ENCODE data around the gene ZNF664. TPM values are rescaled to one million over a fixed set of nuclear protein-coding genes. Genes with fewer than 3 reads are reported as not detected.

Gene ZNF664
- total RNA-seq, 2 experiments from 2014 or later, result 45.6 to 59.8 TPM

- no peak overlapping the region for H2AFZ ChIP-seq (ENCODE audit: low read length)
- TF ChIP-seq, protein P1, sequence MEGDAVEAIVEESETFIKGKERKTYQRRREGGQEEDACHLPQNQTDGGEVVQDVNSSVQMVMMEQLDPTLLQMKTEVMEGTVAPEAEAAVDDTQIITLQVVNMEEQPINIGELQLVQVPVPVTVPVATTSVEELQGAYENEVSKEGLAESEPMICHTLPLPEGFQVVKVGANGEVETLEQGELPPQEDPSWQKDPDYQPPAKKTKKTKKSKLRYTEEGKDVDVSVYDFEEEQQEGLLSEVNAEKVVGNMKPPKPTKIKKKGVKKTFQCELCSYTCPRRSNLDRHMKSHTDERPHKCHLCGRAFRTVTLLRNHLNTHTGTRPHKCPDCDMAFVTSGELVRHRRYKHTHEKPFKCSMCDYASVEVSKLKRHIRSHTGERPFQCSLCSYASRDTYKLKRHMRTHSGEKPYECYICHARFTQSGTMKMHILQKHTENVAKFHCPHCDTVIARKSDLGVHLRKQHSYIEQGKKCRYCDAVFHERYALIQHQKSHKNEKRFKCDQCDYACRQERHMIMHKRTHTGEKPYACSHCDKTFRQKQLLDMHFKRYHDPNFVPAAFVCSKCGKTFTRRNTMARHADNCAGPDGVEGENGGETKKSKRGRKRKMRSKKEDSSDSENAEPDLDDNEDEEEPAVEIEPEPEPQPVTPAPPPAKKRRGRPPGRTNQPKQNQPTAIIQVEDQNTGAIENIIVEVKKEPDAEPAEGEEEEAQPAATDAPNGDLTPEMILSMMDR (conservative IDR thresholded peaks at IDR 0.05; ENCODE audit: low read length), result no peak
- TF ChIP-seq EZH2phosphoT487 (IDR thresholded peaks at IDR 0.05; ENCODE audit: borderline replicate concordance, low read depth, low read length), result no peak
- no peaks in the 10 kb centered on the region for H3K36me3 ChIP-seq (ENCODE audit: insufficient read depth, low read length)
- BruUV-seq (replicated peaks), result no TSS peak
- no peak overlapping the region for H3K4me2 ChIP-seq (ENCODE audit: low read length)
- CTCF ChIA-PET (ENCODE audit: unreplicated experiment), result interaction anchor here (0.6 kb wide), 1 partner anchor 730 kb away, joined by 3 read pairs; no protein-coding TSS in a partner anchor
- H3K9me2 ChIP-seq (ENCODE audit: insufficient read depth, low read length), result no peaks in the 10 kb centered on the region
- H3K4me3 ChIP-seq (ENCODE audit: low read depth, low read length, poor library complexity, severe bottlenecking), result no peak overlapping the region
- no peaks in the 10 kb centered on the region for H3K9me3 ChIP-seq (ENCODE audit: low read length)
- H4K20me1 ChIP-seq (ENCODE audit: insufficient read depth, low read length), result no peaks in the 10 kb centered on the region
- no peak for DNase-seq (ENCODE audit: low spot score)
- no peaks in the 10 kb centered on the region for H3K4me1 ChIP-seq (ENCODE audit: insufficient read depth, low read length, poor library complexity, severe bottlenecking)
- H3K27ac ChIP-seq (ENCODE audit: low read depth, low read length, poor library complexity, severe bottlenecking), result no peak overlapping the region
- intact Hi-C loops (cut with micrococcal nuclease; ENCODE audit: unreplicated experiment), result no loop called here
- no peaks in the 10 kb centered on the region for H3K79me2 ChIP-seq (ENCODE audit: insufficient read depth, low read depth, low read length)
- POLR2A ChIA-PET, result no interaction called here
Observed at GRCh38 chr12:123941624-123942237, 31.3 kb upstream of the ZNF664 start.

DNA sequence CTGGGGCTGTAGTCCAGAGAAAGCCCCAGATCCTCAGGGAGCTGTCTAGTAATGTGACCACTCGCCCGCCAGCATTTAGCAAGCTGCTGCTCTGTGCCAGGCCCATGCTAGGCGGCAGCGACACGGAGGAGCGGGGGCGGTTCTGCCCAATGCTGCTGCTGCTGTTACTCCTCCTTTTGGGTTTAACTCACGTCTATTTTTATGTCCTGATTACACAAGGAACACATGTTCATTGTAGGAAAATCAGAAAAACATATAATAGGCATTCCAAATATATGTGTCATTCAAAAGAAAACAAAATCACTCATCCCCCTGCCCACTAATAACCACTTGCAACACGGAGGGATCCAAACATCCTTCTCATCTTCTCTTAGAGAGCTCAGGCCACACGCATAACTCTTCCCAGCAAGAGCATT lies 30.8 kb upstream of the ZNF664 start:
- ChIA-PET POLR2A (no interaction called here), CTCF (ENCODE audit: unreplicated experiment) (no interaction called here)
- no peak for DNase-seq (ENCODE audit: low spot score)
- Histone ChIP-seq H3K27ac (ENCODE audit: low read depth, low read length, poor library complexity, severe bottlenecking) (no peak overlapping the region), H3K9me3 (ENCODE audit: low read length) (no peaks in the 10 kb centered on the region), H3K4me1 (ENCODE audit: insufficient read depth, low read length, poor library complexity, severe bottlenecking) (no peaks in the 10 kb centered on the region), H3K4me2 (ENCODE audit: low read length) (no peak overlapping the region), H3K79me2 (ENCODE audit: insufficient read depth, low read depth, low read length) (no peaks in the 10 kb centered on the region), H3K36me3 (ENCODE audit: insufficient read depth, low read length) (no peaks in the 10 kb centered on the region), H3K9me2 (ENCODE audit: insufficient read depth, low read length) (no peaks in the 10 kb centered on the region), H2AFZ (ENCODE audit: low read length) (no peak overlapping the region), H4K20me1 (ENCODE audit: insufficient read depth, low read length) (no peaks in the 10 kb centered on the region), H3K4me3 (ENCODE audit: low read depth, low read length, poor library complexity, severe bottlenecking) (no peak overlapping the region)
- no TSS peak for BruUV-seq (replicated peaks)
- intact Hi-C loops (cut with micrococcal nuclease; ENCODE audit: unreplicated experiment), result no loop called here
- TF ChIP-seq, protein P1 (conservative IDR thresholded peaks at IDR 0.05; ENCODE audit: low read length), result no peak
- TF ChIP-seq EZH2phosphoT487 (IDR thresholded peaks at IDR 0.05; ENCODE audit: borderline replicate concordance, low read depth, low read length), result no peak

- no peak for TF ChIP-seq EZH2phosphoT487 (IDR thresholded peaks at IDR 0.05; ENCODE audit: borderline replicate concordance, low read depth, low read length)
- TF ChIP-seq, protein P1 (conservative IDR thresholded peaks at IDR 0.05; ENCODE audit: low read length), result no peak
- Histone ChIP-seq H3K27ac (ENCODE audit: low read depth, low read length, poor library complexity, severe bottlenecking) (no peak overlapping the region), H3K36me3 (ENCODE audit: insufficient read depth, low read length) (no peaks in the 10 kb centered on the region), H3K79me2 (ENCODE audit: insufficient read depth, low read depth, low read length) (no peaks in the 10 kb centered on the region), H4K20me1 (ENCODE audit: insufficient read depth, low read length) (no peaks in the 10 kb centered on the region), H3K4me1 (ENCODE audit: insufficient read depth, low read length, poor library complexity, severe bottlenecking) (no peaks in the 10 kb centered on the region), H3K9me3 (ENCODE audit: low read length) (no peaks in the 10 kb centered on the region), H3K9me2 (ENCODE audit: insufficient read depth, low read length) (no peaks in the 10 kb centered on the region), H3K4me2 (ENCODE audit: low read length) (no peak overlapping the region), H2AFZ (ENCODE audit: low read length) (no peak overlapping the region), H3K4me3 (ENCODE audit: low read depth, low read length, poor library complexity, severe bottlenecking) (no peak overlapping the region)
- BruUV-seq (replicated peaks), result no TSS peak
- intact Hi-C loops (cut with micrococcal nuclease; ENCODE audit: unreplicated experiment), result no loop called here
- POLR2A ChIA-PET, result no interaction called here
- no peak for DNase-seq (ENCODE audit: low spot score)
- CTCF ChIA-PET (ENCODE audit: unreplicated experiment), result no interaction called here
Observed at GRCh38 chr12:123942911-123943648, 29.9 kb upstream of the ZNF664 start.
